ENCODE results near the gene CTSD.

Gene CTSD

GRCh38 chr11:1747753-1748635 lies 15.7 kb downstream of the CTSD start:
- TF ChIP-seq CTCF (IDR thresholded peaks at IDR 0.05; ENCODE audit: extremely low read depth, insufficient read depth, missing control alignments): no peak
- in situ Hi-C loops (cut with MboI; ENCODE audit: low pct_unique_long_range_greater_than_20kb, low sequenced_read_pairs, unreplicated experiment): no loop called here
- DNase-seq (ENCODE audit: low spot score): peak; percentile 44

- in situ Hi-C loops (cut with MboI; ENCODE audit: low pct_unique_long_range_greater_than_20kb, low sequenced_read_pairs, unreplicated experiment): no loop called here
- no peak for TF ChIP-seq CTCF (IDR thresholded peaks at IDR 0.05; ENCODE audit: extremely low read depth, insufficient read depth, missing control alignments)
- DNase-seq (ENCODE audit: low spot score): peak; percentile 36
These were observed 16.6 kb downstream of the CTSD start for GRCh38 chr11:1746956-1747752.

GRCh38 chr11:1746511-1746931 lies 17.2 kb downstream of the CTSD start:
- in situ Hi-C loops (cut with MboI; ENCODE audit: low pct_unique_long_range_greater_than_20kb, low sequenced_read_pairs, unreplicated experiment): no loop called here
- DNase-seq (ENCODE audit: low spot score): no peak
- no peak for TF ChIP-seq CTCF (IDR thresholded peaks at IDR 0.05; ENCODE audit: extremely low read depth, insufficient read depth, missing control alignments)

GRCh38 chr11:1745701-1746320 lies 17.9 kb downstream of the CTSD start:
- no peak for TF ChIP-seq CTCF (IDR thresholded peaks at IDR 0.05; ENCODE audit: extremely low read depth, insufficient read depth, missing control alignments)
- DNase-seq (ENCODE audit: low spot score): no peak
- in situ Hi-C loops (cut with MboI; ENCODE audit: low pct_unique_long_range_greater_than_20kb, low sequenced_read_pairs, unreplicated experiment): no loop called here

GRCh38 chr11:1744891-1745700 lies 18.6 kb downstream of the CTSD start:
- TF ChIP-seq CTCF (IDR thresholded peaks at IDR 0.05; ENCODE audit: extremely low read depth, insufficient read depth, missing control alignments): no peak
- no peak for DNase-seq (ENCODE audit: low spot score)
- in situ Hi-C loops (cut with MboI; ENCODE audit: low pct_unique_long_range_greater_than_20kb, low sequenced_read_pairs, unreplicated experiment): no loop called here
